K562 (cell line): ENCODE data around the gene PPFIA1. TPM values are rescaled to one million over a fixed set of nuclear protein-coding genes. Genes with fewer than 3 reads are reported as not detected.

Source experiments
- ATAC-seq: fragments of 200-7000 bp; cut with Tn5 transposase; 3 replicates; pipeline ENCODE4 v1.9.1; 2020; ENCODE audit warnings: moderate library complexity
- BruUV-seq: library from RNA; stranded (reverse); fragments of 400-500 nt; replicated peaks from 2 replicates; lab custom pipeline; 2021; lab: Mats Ljungman, UMichigan
- CTCF ChIA-PET: fragments of 300-600 bp; formaldehyde crosslinking; extraction: SDS; loops from one replicate; lab custom pipeline; 2021; ENCODE audit warnings: low intra/inter-chr PET ratio; lab: Yijun Ruan, JAX
- POLR2A ChIA-PET: fragments of 300-600, 350-650 bp; sonication (Branson Sonifier 250); formaldehyde crosslinking; extraction: SDS; loops from one replicate; lab custom pipeline; 2021; ENCODE audit warnings: antibody characterized with exemption, inconsistent platforms; lab: Yijun Ruan, JAX
- DNase-seq, 4 experiments: peaks; one replicate each; pipeline versions ENCODE4 v3.0.0 to v3.0.0-alpha.2; 2011 to 2018; ENCODE audit warnings: low spot score in 3 of 4, mixed read lengths in 3 of 4; ENCODE audit errors: extremely low read depth in 1 of 4
- FAIRE-seq: peaks from 2 replicates; lab custom pipeline; 2011; peaks lifted over from hg19 to GRCh38; lab: Jason Lieb, UNC
- H2AFZ ChIP-seq: 2 replicates; pipeline ENCODE4 v1.6.0; 2011; ENCODE audit warnings: low read depth, low read length, control low read depth, inconsistent platforms
- H3K27ac ChIP-seq: fragments of 200-600 bp; 3 replicates; pipeline ENCODE4 v1.8.0; 2011; ENCODE audit warnings: low read depth, mild to moderate bottlenecking, control low read depth, inconsistent platforms, low read length, moderate library complexity, mixed read lengths; ENCODE audit errors: extremely low read depth
- H3K27me3 ChIP-seq, 2 experiments: fragments of 300-600 bp in 1 of 2; 2 replicates in 1 of 2; 3 replicates in 1 of 2; pipeline versions ENCODE4 v1.6.0 to v1.8.0; 2011; ENCODE audit warnings: inconsistent platforms in 2 of 2, low read length in 2 of 2, mild to moderate bottlenecking in 1 of 2, mixed read lengths in 1 of 2, moderate library complexity in 1 of 2; ENCODE audit not compliant: control insufficient read depth in 2 of 2, insufficient read depth in 2 of 2
- H3K36me3 ChIP-seq: fragments of 300-600 bp; 3 replicates; pipeline ENCODE4 v1.8.0; 2011; ENCODE audit warnings: mild to moderate bottlenecking, low read length, inconsistent platforms; ENCODE audit not compliant: control insufficient read depth, insufficient read depth
- H3K4me1 ChIP-seq, 2 experiments: fragments of 200-600 bp in 1 of 2; replicated peaks in 1 of 2; 2 replicates in 1 of 2; 3 replicates in 1 of 2; pipeline versions ENCODE4 v1.5.1 to v1.8.0; 2011; ENCODE audit warnings: inconsistent platforms in 2 of 2, low read length in 2 of 2, mild to moderate bottlenecking in 1 of 2, mixed read lengths in 1 of 2, moderate library complexity in 1 of 2; ENCODE audit not compliant: control insufficient read depth in 2 of 2, insufficient read depth in 2 of 2
- H3K4me2 ChIP-seq: 2 replicates; pipeline ENCODE4 v1.6.1; 2011; ENCODE audit warnings: low read length, control low read depth, inconsistent platforms, mixed read lengths; ENCODE audit not compliant: insufficient read depth
- H3K4me3 ChIP-seq: fragments of 200-600 bp; sonication (generic), shearing (Covaris generic); 2 replicates; pipeline ENCODE4 v1.5.1; 2016; ENCODE audit warnings: control low read depth, inconsistent platforms
- H3K79me2 ChIP-seq: fragments of 200-600 bp; 3 replicates; pipeline ENCODE4 v1.8.0; 2011; ENCODE audit warnings: low read length, inconsistent platforms; ENCODE audit not compliant: control insufficient read depth, insufficient read depth
- H3K9ac ChIP-seq, 2 experiments: 2 replicates each; pipeline versions ENCODE4 v1.6.0 to v1.6.1; 2011; ENCODE audit warnings: low read depth in 2 of 2, low read length in 2 of 2, control low read depth in 1 of 2, inconsistent platforms in 1 of 2, mild to moderate bottlenecking in 1 of 2, mixed read lengths in 1 of 2; ENCODE audit not compliant: insufficient read depth in 1 of 2
- H3K9me1 ChIP-seq: one replicate; pipeline ENCODE4 v1.6.0; 2011; ENCODE audit warnings: inconsistent platforms, mild to moderate bottlenecking, low read length, moderate library complexity; ENCODE audit not compliant: control insufficient read depth, insufficient read depth
- H3K9me3 ChIP-seq: replicated peaks from 2 replicates; pipeline ENCODE4 v1.5.1; 2011; ENCODE audit warnings: low read depth, low read length, inconsistent platforms; ENCODE audit not compliant: control insufficient read depth, insufficient read depth
- H4K20me1 ChIP-seq: replicated peaks from 2 replicates; pipeline ENCODE4 v1.6.1; 2011; ENCODE audit warnings: low read length, inconsistent platforms, mixed read lengths; ENCODE audit not compliant: control insufficient read depth, insufficient read depth
- ATF1 ChIP-seq, 2 experiments: fragments of 450-650 bp in 1 of 2; IDR thresholded peaks; 2 replicates each; pipeline ENCODE4 v1.6.1; 2016; ENCODE audit warnings: missing compliant biosample characterization in 1 of 2, missing genetic modification characterization in 1 of 2
- E4F1 ChIP-seq: fragments of 250-450 bp; sonication (Bioruptor Pico); IDR thresholded peaks from 2 replicates; pipeline ENCODE4 v1.5.0; 2021; ENCODE audit warnings: mild to moderate bottlenecking, borderline replicate concordance
- FOS ChIP-seq: IDR thresholded peaks from 3 replicates; pipeline ENCODE4 v1.6.1; 2011; ENCODE audit not compliant: insufficient read length; ENCODE audit errors: extremely low read depth
- GATAD2B ChIP-seq: fragments of 450-650 bp; IDR thresholded peaks from 2 replicates; pipeline ENCODE4 v1.6.1; 2017; ENCODE audit warnings: mild to moderate bottlenecking, borderline replicate concordance
- HOXB6 ChIP-seq: fragments of 250-450 bp; sonication (Bioruptor Pico); IDR thresholded peaks from 2 replicates; pipeline ENCODE4 v1.5.1; 2022; ENCODE audit warnings: mild to moderate bottlenecking, borderline replicate concordance
- KDM2B ChIP-seq: fragments of 250-450 bp; sonication (Bioruptor Pico); IDR thresholded peaks from 2 replicates; pipeline ENCODE4 v1.8.0; 2021; ENCODE audit warnings: mild to moderate bottlenecking, moderate library complexity
- NBN ChIP-seq: fragments of 450-650 bp; IDR thresholded peaks from 2 replicates; pipeline ENCODE4 v1.6.1; 2016; ENCODE audit warnings: low read depth, mild to moderate bottlenecking
- NCOA1 ChIP-seq: fragments of 450-650 bp; IDR thresholded peaks from 2 replicates; pipeline ENCODE4 v1.6.1; 2016; ENCODE audit warnings: low read depth
- ZNF175 ChIP-seq: fragments of 200-800 bp; sonication (Bioruptor generic); IDR thresholded peaks from 2 replicates; pipeline ENCODE4 v1.6.1; 2016; ENCODE audit warnings: low read depth, mild to moderate bottlenecking, missing genetic modification characterization, missing compliant biosample characterization
- ZNF512 ChIP-seq: IDR thresholded peaks from 2 replicates; pipeline ENCODE4 v1.6.1; 2016; ENCODE audit warnings: missing genetic modification characterization, missing compliant biosample characterization
- ZNF75A ChIP-seq: fragments of 450-650 bp; formaldehyde crosslinking; IDR thresholded peaks from 2 replicates; pipeline ENCODE4 v1.4.0; 2020; ENCODE audit warnings: mild to moderate bottlenecking
- WGBS: fragments of 100-300 bp; shearing (Covaris generic); methylation state at CpG from one replicate; pipeline ENCODE4 v1.1.6; 2016; ENCODE audit warnings: low coverage, mixed read lengths; ENCODE audit not compliant: insufficient coverage; ENCODE audit errors: missing lambda C conversion rate; 5-methylcytosine and 5-hydroxymethylcytosine counted together
- in situ Hi-C: fragments of 300-500 bp; cut with MboI; formaldehyde crosslinking; loops from 4 replicates; pipeline ENCODE4 v1.15.0; 2018; ENCODE audit warnings: inconsistent platforms, mixed read lengths
- intact Hi-C: fragments of 100-400 bp; cut with micrococcal nuclease; formaldehyde crosslinking; loops from 2 replicates; pipeline ENCODE4 v1.14.2; 2022
- polyA plus RNA-seq, 8 experiments: library from polyadenylated mRNA; depleted of rRNA in 4 of 8; stranded (reverse) in 5 of 8; unstranded in 3 of 8; fragments of >200 nt; fragmentation: Nextera tagmentation in 2 of 8; fragmentation: Illumina TruSeq in 1 of 8; extraction: Ambion mirVana in 2 of 8; extraction: Trizol in 1 of 8; gene quantifications; 2 replicates each; pipeline versions ENCODE4 v1.2.1 to v1.2.3, GENCODE V29; 2011 to 2014; ENCODE audit warnings: inconsistent platforms in 1 of 8, missing spikeins in 1 of 8
- total RNA-seq, 7 experiments: library from RNA; depleted of rRNA in 6 of 7; stranded (reverse); fragments of >200 nt in 6 of 7; fragmentation: Illumina TruSeq in 2 of 7; extraction: Trizol in 2 of 7; gene quantifications; 2 replicates each; pipeline versions ENCODE4 v1.2.1 to v1.2.3, GENCODE V29; 2011 to 2021; ENCODE audit warnings: low replicate concordance in 1 of 7
- TF ChIP-seq, protein P1 (sequence below): fragments of 200-400 bp; formaldehyde crosslinking; IDR thresholded peaks from 2 replicates; pipeline ENCODE4 v1.6.1; 2017; ENCODE audit warnings: mild to moderate bottlenecking, low read depth, low read length, moderate library complexity
- TF ChIP-seq, protein P2 (sequence below): fragments of 250-450 bp; sonication (Bioruptor Pico); IDR thresholded peaks from 2 replicates; pipeline ENCODE4 v1.8.0; 2021; ENCODE audit warnings: mild to moderate bottlenecking, moderate library complexity

PPFIA1 gene
- total and polyA plus RNA-seq, 9 of the 15 experiments (the other 6 are each of a cell fraction or from before 2014, with no cell fraction given) = 9.9 to 41.5 (median 28.5) TPM

GRCh38 chr11:70307176-70307575 is 36.7 kb downstream of the PPFIA1 start:
- POLR2A ChIA-PET = no interaction called here
- Histone ChIP-seq H3K27me3 (no peaks in the 10 kb centered on the region), H3K36me3 (peaks cover 49% of the 10 kb centered on the region), H3K4me3 (no peak overlapping the region), H3K27ac (no peak overlapping the region), H3K4me2 (no peak overlapping the region), H3K9me1 (no peaks in the 10 kb centered on the region), H3K4me1 (peaks cover 8 to 12% of the 10 kb centered on the region in 2 experiments), H4K20me1 (no peaks in the 10 kb centered on the region), H3K79me2 (peaks cover 26% of the 10 kb centered on the region), H3K9ac (no peak overlapping the region), H3K9me3 (no peaks in the 10 kb centered on the region), H2AFZ (no peak overlapping the region)
- intact Hi-C loops = no loop called here
- DNase-seq = no peak
- no TSS peak for BruUV-seq
- in situ Hi-C loops = no loop called here
- CTCF ChIA-PET = no interaction called here
- WGBS = 65% methylated on average over 3 of the region's 3 CpGs
- no peak for ATAC-seq
- peak; percentile 65 for FAIRE-seq
- TF ChIP-seq ZNF75A (CRISPR knock-in tag) (no peak), KDM2B (no peak), NCOA1 (no peak), ZNF175 (CRISPR knock-in tag) (no peak), E4F1 (no peak), ZNF512 (tag) (no peak), HOXB6 (CRISPR knock-in tag) (no peak), ATF1 (CRISPR knock-in tag; IDR thresholded peaks at IDR 0.05) (no peak), ATF1 (tag; IDR thresholded peaks at IDR 0.05) (no peak), NBN (no peak), GATAD2B (no peak), FOS (no peak)
- TF ChIP-seq, protein P1, sequence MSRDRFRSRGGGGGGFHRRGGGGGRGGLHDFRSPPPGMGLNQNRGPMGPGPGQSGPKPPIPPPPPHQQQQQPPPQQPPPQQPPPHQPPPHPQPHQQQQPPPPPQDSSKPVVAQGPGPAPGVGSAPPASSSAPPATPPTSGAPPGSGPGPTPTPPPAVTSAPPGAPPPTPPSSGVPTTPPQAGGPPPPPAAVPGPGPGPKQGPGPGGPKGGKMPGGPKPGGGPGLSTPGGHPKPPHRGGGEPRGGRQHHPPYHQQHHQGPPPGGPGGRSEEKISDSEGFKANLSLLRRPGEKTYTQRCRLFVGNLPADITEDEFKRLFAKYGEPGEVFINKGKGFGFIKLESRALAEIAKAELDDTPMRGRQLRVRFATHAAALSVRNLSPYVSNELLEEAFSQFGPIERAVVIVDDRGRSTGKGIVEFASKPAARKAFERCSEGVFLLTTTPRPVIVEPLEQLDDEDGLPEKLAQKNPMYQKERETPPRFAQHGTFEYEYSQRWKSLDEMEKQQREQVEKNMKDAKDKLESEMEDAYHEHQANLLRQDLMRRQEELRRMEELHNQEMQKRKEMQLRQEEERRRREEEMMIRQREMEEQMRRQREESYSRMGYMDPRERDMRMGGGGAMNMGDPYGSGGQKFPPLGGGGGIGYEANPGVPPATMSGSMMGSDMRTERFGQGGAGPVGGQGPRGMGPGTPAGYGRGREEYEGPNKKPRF = no peak
- TF ChIP-seq, protein P2, sequence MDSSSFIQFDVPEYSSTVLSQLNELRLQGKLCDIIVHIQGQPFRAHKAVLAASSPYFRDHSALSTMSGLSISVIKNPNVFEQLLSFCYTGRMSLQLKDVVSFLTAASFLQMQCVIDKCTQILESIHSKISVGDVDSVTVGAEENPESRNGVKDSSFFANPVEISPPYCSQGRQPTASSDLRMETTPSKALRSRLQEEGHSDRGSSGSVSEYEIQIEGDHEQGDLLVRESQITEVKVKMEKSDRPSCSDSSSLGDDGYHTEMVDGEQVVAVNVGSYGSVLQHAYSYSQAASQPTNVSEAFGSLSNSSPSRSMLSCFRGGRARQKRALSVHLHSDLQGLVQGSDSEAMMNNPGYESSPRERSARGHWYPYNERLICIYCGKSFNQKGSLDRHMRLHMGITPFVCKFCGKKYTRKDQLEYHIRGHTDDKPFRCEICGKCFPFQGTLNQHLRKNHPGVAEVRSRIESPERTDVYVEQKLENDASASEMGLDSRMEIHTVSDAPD (CRISPR knock-in tag) = no peak
